HepG2 (cell line): ENCODE data around the gene SYPL1.

Experiments used
- ATM ChIP-seq: fragments of 450-650 bp; IDR thresholded peaks from 2 replicates; pipeline ENCODE4 v1.7.1; 2017; ENCODE audit warnings: mild to moderate bottlenecking, borderline replicate concordance
- CHD2 ChIP-seq: IDR thresholded peaks from 2 replicates; pipeline ENCODE4 v1.6.1; 2011; ENCODE audit warnings: low read depth, low read length, improper control_type of control experiment
- GABPA ChIP-seq, 2 experiments: IDR thresholded peaks; 2 replicates each; pipeline ENCODE4 v1.6.1; 2011 to 2016; ENCODE audit warnings: low read depth in 2 of 2, low read length in 1 of 2, missing biosample characterization in 1 of 2, missing genetic modification characterization in 1 of 2
- HDAC2 ChIP-seq: sonication (generic); formaldehyde crosslinking; IDR thresholded peaks from 2 replicates; pipeline ENCODE4 v1.4.0; 2020; ENCODE audit warnings: missing genetic modification reagents
- NCOA1 ChIP-seq: sonication (generic); formaldehyde crosslinking; IDR thresholded peaks from 2 replicates; pipeline ENCODE4 v1.9.0; 2021; ENCODE audit warnings: missing genetic modification reagents
- POLR2A ChIP-seq, 2 experiments: IDR thresholded peaks; 2 replicates each; pipeline ENCODE4 v1.6.1; 2011; ENCODE audit warnings: low read depth in 2 of 2, low read length in 2 of 2, mild to moderate bottlenecking in 1 of 2, moderate library complexity in 1 of 2; ENCODE audit not compliant: insufficient read depth in 1 of 2
- RAD21 ChIP-seq: fragments of 450-650 bp; formaldehyde crosslinking; IDR thresholded peaks from 2 replicates; pipeline ENCODE4 v1.5.0; 2020; ENCODE audit warnings: mild to moderate bottlenecking
- RERE ChIP-seq: IDR thresholded peaks from 2 replicates; pipeline ENCODE4 v1.6.1; 2016; ENCODE audit warnings: low read depth, missing genetic modification reagents, missing compliant biosample characterization
- RFX5 ChIP-seq: IDR thresholded peaks from 2 replicates; pipeline ENCODE4 v1.6.1; 2011; ENCODE audit warnings: low read depth, low read length, improper control_type of control experiment
- SP4 ChIP-seq: sonication (generic); formaldehyde crosslinking; IDR thresholded peaks from 2 replicates; pipeline ENCODE4 v1.8.1; 2023; ENCODE audit warnings: mild to moderate bottlenecking, missing genetic modification reagents
- TAF1 ChIP-seq: sonication (generic); formaldehyde crosslinking; IDR thresholded peaks from 2 replicates; pipeline ENCODE4 v1.4.0; 2020; ENCODE audit warnings: missing genetic modification reagents
- ZNF350 ChIP-seq: sonication (generic); formaldehyde crosslinking; IDR thresholded peaks from 2 replicates; pipeline ENCODE4 v1.4.0; 2020; ENCODE audit warnings: mild to moderate bottlenecking, low read depth, missing genetic modification reagents, borderline replicate concordance
- ZNF776 ChIP-seq: sonication (generic); formaldehyde crosslinking; IDR thresholded peaks from 2 replicates; pipeline ENCODE4 v1.4.0; 2020; ENCODE audit warnings: mild to moderate bottlenecking, missing genetic modification reagents
- TF ChIP-seq, protein P1 (sequence below): sonication (generic); formaldehyde crosslinking; IDR thresholded peaks from 2 replicates; pipeline ENCODE4 v1.5.0; 2020; ENCODE audit warnings: mild to moderate bottlenecking, missing genetic modification reagents, moderate library complexity

GRCh38 chr7:106060394-106060920 is 51.7 kb downstream of the SYPL1 start:
- no peak for TF ChIP-seq GABPA (IDR thresholded peaks at IDR 0.05; ENCODE audit: low read depth, low read length)
- no peak for TF ChIP-seq GABPA (CRISPR knock-in tag; IDR thresholded peaks at IDR 0.05; ENCODE audit: low read depth)
- no peak for TF ChIP-seq RAD21 (CRISPR knock-in tag)
- TF ChIP-seq SP4 (CRISPR knock-in tag): no peak
- TF ChIP-seq RFX5: no peak
- TF ChIP-seq, protein P1, sequence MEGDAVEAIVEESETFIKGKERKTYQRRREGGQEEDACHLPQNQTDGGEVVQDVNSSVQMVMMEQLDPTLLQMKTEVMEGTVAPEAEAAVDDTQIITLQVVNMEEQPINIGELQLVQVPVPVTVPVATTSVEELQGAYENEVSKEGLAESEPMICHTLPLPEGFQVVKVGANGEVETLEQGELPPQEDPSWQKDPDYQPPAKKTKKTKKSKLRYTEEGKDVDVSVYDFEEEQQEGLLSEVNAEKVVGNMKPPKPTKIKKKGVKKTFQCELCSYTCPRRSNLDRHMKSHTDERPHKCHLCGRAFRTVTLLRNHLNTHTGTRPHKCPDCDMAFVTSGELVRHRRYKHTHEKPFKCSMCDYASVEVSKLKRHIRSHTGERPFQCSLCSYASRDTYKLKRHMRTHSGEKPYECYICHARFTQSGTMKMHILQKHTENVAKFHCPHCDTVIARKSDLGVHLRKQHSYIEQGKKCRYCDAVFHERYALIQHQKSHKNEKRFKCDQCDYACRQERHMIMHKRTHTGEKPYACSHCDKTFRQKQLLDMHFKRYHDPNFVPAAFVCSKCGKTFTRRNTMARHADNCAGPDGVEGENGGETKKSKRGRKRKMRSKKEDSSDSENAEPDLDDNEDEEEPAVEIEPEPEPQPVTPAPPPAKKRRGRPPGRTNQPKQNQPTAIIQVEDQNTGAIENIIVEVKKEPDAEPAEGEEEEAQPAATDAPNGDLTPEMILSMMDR (CRISPR knock-in tag): no peak
- no peak for TF ChIP-seq NCOA1 (CRISPR knock-in tag)
- TF ChIP-seq HDAC2 (CRISPR knock-in tag): no peak
- TF ChIP-seq RERE: no peak
- no peak for TF ChIP-seq POLR2A (IDR thresholded peaks at IDR 0.05; ENCODE audit: insufficient read depth in 1 of 2, low read depth in 2 of 2, low read length in 2 of 2)
- no peak for TF ChIP-seq CHD2
- no peak for TF ChIP-seq ZNF350 (CRISPR knock-in tag)
- TF ChIP-seq ATM: no peak
- no peak for TF ChIP-seq TAF1 (CRISPR knock-in tag)
- TF ChIP-seq ZNF776: no peak
